HEK293T (cell line): ENCODE results near the gene ING5.

Source experiments
- FOXM1 ChIP-seq: fragments of 450-650 bp; IDR thresholded peaks from 2 replicates; pipeline ENCODE4 v1.6.1; 2017; ENCODE audit warnings: mild to moderate bottlenecking, borderline replicate concordance
- SUZ12 ChIP-seq: fragments of 450-650 bp; IDR thresholded peaks from 2 replicates; pipeline ENCODE4 v1.6.1; 2016; ENCODE audit warnings: mild to moderate bottlenecking

GRCh38 chr2:241672243-241673188 is 29.3 kb upstream of the ING5 start:
- TF ChIP-seq FOXM1 (no peak), SUZ12 (no peak)
